AG20443 (cell line): Measurements from ENCODE around the gene MESP2.

Experiments
- DNase-seq: peaks from one replicate; pipeline ENCODE4 v3.0.0; 2012; ENCODE audit warnings: low spot score, mixed read lengths

The MESP2 gene

GRCh38 chr15:89755701-89756100 is 20.4 kb upstream of the MESP2 start:
- DNase-seq: no peak

GRCh38 chr15:89756897-89757296 is 19.2 kb upstream of the MESP2 start:
- DNase-seq: no peak

DNA sequence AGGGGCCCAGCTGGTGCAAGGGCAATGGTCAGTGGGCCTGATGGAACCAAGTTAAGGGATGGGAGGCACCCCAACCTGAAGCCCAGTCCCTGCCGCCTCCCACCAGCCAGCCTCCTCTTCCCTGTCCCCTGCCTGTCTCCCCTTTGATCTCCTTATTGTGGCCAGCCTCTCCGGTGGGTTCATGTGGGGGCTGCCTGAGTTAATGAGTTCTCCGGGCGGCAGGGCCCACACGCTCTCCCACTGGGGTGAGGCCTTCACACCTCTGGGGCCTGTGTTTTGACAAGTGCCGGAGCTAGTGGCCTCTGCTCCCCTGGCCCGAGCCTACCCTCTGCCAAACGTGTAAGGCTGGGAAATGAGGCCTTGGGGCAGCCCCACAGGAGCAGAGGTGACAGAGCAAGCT is 17.8 kb upstream of the MESP2 start:
- no peak for DNase-seq

- no peak for DNase-seq
Measured at GRCh38 chr15:89758981-89759380, 17.2 kb upstream of the MESP2 start.

GRCh38 chr15:89759835-89760234 is 16.3 kb upstream of the MESP2 start:
- no peak for DNase-seq

- peak; percentile 91 for DNase-seq
Measured at GRCh38 chr15:89760303-89761008, 15.7 kb upstream of the MESP2 start.

DNA sequence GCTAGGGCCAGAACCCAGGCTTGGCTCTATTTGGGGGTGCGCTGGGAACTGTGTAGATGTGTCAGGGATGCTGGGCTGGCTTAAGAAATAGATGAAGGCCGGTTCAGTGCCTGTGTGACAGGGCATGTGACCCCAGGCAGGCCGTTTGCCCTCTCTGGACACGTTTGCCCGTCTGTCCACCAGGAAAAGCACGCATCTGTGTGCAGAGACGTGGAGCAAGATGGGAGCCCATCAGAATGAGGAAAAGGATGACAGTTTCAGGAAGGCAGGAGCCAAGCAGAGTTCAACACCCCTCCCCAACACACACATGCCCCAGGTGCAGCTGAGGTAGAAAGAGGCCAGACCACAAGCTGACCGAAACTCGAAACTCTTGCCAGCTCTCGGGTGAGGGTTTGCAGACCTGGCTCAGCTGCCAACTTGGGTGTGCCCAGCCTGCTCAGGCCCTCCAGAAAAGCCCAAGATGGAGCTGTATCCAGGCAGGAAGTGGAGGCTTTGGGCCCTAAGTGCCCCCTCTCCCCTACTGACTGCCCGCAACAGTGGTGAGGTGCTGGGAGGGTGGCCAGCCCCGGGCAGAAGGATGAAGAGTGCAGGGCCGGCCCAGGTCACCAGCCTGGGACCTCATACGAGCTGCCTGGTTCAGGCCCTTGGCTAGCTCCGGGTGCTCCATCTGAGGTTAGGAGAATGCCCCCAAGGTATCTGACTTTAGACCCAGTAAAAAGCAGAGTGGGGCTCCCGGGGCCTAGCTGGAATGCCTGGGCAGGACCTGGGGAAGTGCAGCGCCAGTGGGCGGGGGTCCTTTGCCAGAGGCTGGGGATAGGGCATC is 14.9 kb upstream of the MESP2 start:
- no peak for DNase-seq

DNA sequence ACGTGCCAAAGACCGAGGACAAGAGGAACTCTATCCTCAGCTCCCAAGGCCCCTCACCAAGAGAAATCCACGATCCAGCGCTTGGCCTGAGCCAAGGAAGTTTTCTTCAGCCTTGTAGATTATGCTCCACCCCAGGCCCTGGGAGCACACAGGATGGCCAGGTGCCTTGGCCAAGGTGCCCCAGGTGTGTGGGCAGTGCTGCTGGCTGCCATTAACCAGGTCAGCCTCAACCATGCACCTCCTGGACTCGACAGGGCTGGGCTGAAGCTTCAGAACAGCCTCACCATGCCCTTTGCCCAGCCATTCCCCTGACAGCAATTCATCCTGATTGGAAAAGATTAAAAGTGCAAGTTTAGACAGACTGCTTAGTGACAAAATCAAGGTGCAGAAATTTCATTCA is 14.2 kb upstream of the MESP2 start:
- DNase-seq: no peak

- DNase-seq: no peak
Measured at GRCh38 chr15:89765694-89766093, 10.4 kb upstream of the MESP2 start.

DNA sequence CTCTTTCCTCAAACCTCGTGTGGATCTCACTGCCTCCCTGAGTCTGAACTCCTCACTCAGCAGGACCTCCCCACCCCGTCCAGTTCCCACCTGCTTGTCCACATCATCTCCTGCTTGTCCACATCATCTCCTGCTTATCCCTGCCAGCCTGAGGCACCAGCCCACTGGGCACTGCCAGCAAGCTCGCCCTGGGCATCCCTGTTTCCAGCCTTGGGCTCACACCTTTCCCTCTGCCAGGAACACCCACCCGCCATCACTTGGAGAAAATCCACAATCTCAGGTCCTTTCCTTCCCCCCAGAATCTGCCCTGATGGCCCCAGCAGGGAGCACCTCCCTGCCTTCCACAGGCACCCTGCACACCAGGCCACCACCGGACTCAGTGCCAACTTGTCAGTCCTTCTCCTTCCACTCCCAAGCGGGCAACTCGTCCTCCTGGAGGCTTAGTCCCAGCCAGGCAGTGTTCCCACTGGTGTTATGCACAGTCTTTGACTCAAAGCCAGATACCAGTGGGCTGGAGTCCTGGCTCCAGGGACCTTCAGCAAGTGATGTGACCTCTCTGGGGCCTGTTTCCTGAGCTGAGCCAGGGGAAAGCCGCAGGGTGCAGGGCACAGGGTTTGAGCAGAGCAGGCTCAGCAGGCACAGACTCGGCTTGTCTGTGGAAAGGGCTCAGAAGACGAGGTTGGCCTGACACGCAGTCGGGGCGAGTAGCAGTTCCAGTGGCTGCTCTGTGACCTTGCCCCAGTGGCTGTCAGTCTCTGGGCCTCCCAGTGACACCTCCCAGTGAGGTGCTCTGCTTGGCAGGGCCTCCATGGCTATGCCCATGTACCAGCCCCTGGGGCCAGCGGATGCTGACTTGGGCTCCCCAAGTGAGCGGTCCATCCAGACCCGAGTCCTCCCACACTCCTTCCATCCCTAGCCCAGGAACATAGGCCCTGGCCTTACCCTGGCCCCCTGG is 9.5 kb upstream of the MESP2 start:
- no peak for DNase-seq

DNA sequence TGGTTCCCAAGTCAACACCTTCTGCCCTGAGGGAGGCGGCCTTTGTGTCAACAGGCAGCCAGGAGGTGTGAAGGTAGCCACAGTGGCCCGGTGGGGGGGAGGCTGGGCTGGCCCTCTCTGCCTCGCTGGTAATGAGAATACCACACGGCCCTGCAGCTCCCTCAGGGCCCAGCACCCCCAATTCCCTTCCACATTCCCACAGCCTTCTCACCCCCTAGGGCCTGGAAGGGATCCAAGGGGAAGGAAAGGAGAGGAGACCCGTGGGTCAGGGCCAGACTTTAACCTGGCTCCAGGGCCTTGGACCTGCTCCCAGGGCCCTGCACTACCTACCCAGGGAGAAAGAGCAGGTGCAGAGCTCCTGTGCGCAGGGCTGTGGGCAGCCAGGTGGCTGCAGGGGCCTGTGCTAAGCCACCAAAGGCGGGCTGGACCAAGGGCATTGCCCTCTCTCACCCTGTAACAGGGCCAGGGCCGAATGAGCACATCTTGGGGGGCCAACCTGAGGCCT is 8.7 kb upstream of the MESP2 start:
- DNase-seq: no peak

DNA sequence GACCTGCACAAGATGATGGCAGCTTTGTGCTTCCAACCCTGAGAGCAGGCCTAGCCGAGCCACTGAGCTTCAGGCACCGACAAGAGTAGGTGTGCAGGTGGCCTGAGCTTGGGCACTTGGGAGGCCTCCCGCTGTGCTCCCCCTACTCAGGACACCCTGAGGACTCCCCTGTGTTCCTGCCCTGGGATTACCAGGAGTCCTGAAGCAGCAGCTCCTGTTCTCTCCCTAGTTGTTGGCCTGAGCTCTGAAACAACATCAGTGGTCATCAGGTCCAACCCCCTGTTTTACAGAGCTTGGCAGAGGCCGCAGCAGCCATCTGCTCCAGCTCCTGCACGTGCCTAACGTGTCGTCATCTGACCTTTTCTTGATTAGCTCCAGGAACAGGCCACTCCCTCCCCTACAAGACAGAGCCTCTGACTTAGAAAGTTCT is 8.0 kb upstream of the MESP2 start:
- peak; percentile 74 for DNase-seq

DNA sequence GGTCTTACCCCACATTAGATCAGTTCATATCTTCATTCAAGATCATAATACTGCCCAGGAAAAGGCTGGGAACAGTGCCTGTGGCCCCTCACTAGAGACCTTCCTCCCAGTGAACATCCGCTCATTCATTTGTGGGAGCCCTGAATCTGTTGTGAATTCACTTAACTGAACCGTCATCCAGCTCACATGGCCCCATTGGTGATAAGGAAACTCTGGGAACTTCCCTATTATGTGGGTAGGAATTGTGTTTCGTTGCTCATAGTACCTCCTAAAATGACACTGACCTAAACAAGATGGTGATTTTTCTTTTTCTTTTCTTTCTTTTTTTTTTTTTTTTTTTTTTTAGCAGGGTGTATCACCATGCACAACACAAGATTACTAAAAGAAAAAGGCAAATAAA is 6.8 kb upstream of the MESP2 start:
- no peak for DNase-seq

GRCh38 chr15:89770041-89770440 is 6.1 kb upstream of the MESP2 start:
- DNase-seq: peak; percentile 54

- peak; percentile 19 for DNase-seq
Measured at GRCh38 chr15:89772932-89773583, 3.1 kb upstream of the MESP2 start.

GRCh38 chr15:89774492-89774891 is 1.6 kb upstream of the MESP2 start:
- DNase-seq: no peak

- no peak for DNase-seq
Measured at GRCh38 chr15:89775815-89776214, 317 bp upstream of the MESP2 start.

- DNase-seq: no peak
Measured at GRCh38 chr15:89777073-89777751, 1.1 kb downstream of the MESP2 start.

DNA sequence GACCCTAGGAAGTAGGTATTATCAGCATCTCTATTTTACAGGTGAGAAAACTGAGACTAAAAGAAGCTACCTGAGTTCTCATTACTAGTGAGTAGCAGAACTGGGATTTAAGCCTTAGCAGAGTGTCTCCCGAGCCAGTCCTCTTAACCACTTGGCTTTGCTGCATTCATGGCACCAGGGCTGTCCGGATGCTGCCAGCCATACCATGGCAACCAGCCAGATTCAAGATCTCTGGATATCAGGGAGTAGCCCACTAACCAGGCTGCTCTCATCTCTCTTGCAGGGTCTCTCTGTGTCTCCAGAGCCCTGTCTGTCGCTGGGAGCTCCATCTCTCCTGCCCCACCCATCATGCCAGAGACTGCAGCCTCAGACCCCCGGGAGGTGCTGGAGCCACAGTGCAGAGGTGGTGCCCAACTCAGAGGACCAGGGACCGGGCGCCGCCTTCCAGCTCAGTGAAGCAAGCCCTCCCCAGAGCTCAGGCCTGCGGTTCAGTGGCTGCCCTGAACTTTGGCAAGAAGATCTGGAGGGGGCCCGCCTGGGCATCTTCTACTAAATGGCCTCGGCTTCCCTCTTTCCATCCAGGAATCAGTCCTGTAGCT is 1.7 kb downstream of the MESP2 start:
- DNase-seq: no peak

- no peak for DNase-seq
Measured at GRCh38 chr15:89778861-89779260, 2.7 kb downstream of the MESP2 start.

GRCh38 chr15:89780601-89781000 is 4.5 kb downstream of the MESP2 start:
- no peak for DNase-seq
